Keratinocyte (primary cell): ENCODE results near the gene CNDP2. TPM values are rescaled to one million over a fixed set of nuclear protein-coding genes. Genes with fewer than 3 reads are reported as not detected.

Experiments used
- DNase-seq: peaks from one replicate; pipeline ENCODE4 v3.0.0-alpha.2; 2011; ENCODE audit warnings: low read depth, missing footprints, low spot score
- FAIRE-seq: peaks from 2 replicates; lab custom pipeline; 2011; peaks lifted over from hg19 to GRCh38; lab: Jason Lieb, UNC
- H2AFZ ChIP-seq: 2 replicates; pipeline ENCODE4 v1.6.0; 2012; ENCODE audit warnings: low read length, control low read depth, inconsistent platforms; ENCODE audit not compliant: control insufficient read depth
- H3K27ac ChIP-seq: 2 replicates; pipeline ENCODE4 v1.5.1; 2011; ENCODE audit warnings: low read length; ENCODE audit not compliant: control insufficient read depth, insufficient read depth
- H3K27me3 ChIP-seq: 3 replicates; pipeline ENCODE4 v1.6.0; 2011; ENCODE audit warnings: low read length; ENCODE audit not compliant: control insufficient read depth, insufficient read depth; ENCODE audit errors: extremely low read depth
- H3K36me3 ChIP-seq, 2 experiments: 2 replicates in 1 of 2; 3 replicates in 1 of 2; pipeline ENCODE4 v1.5.1; 2011; ENCODE audit warnings: low read length in 2 of 2, mild to moderate bottlenecking in 1 of 2; ENCODE audit not compliant: control insufficient read depth in 2 of 2, insufficient read depth in 2 of 2; ENCODE audit errors: extremely low read depth in 1 of 2
- H3K4me1 ChIP-seq: 3 replicates; pipeline ENCODE4 v1.5.1; 2011; ENCODE audit warnings: low read length; ENCODE audit not compliant: control insufficient read depth, insufficient read depth; ENCODE audit errors: extremely low read depth
- H3K4me2 ChIP-seq: 3 replicates; pipeline ENCODE4 v1.6.0; 2011; ENCODE audit warnings: low read depth, low read length; ENCODE audit not compliant: control insufficient read depth, insufficient read depth; ENCODE audit errors: extremely low read depth
- H3K4me3 ChIP-seq, 3 experiments: fragments of 200-600 bp in 1 of 3; sonication (generic) in 1 of 3; 2 replicates in 2 of 3; 3 replicates in 1 of 3; pipeline ENCODE4 v1.5.1; 2011 to 2016; ENCODE audit warnings: low read length in 3 of 3, mild to moderate bottlenecking in 3 of 3, control low read depth in 2 of 3, inconsistent platforms in 1 of 3, low read depth in 1 of 3, mixed read lengths in 1 of 3, mixed run types in 1 of 3, moderate library complexity in 1 of 3; ENCODE audit not compliant: control insufficient read depth in 2 of 3, insufficient read depth in 2 of 3; ENCODE audit errors: extremely low read depth in 1 of 3
- H3K79me2 ChIP-seq: 2 replicates; pipeline ENCODE4 v1.6.0; 2012; ENCODE audit warnings: low read length; ENCODE audit not compliant: control insufficient read depth, insufficient read depth
- H3K9ac ChIP-seq: 3 replicates; pipeline ENCODE4 v1.6.0; 2011; ENCODE audit warnings: low read length; ENCODE audit not compliant: control insufficient read depth, insufficient read depth; ENCODE audit errors: extremely low read depth
- H3K9me1 ChIP-seq: 3 replicates; pipeline ENCODE4 v1.6.0; 2011; ENCODE audit warnings: low read length; ENCODE audit not compliant: control insufficient read depth, insufficient read depth; ENCODE audit errors: extremely low read depth
- H3K9me3 ChIP-seq: 2 replicates; pipeline ENCODE4 v1.5.1; 2012; ENCODE audit warnings: low read depth, low read length; ENCODE audit not compliant: control insufficient read depth
- H4K20me1 ChIP-seq: 3 replicates; pipeline ENCODE4 v1.6.0; 2011; ENCODE audit warnings: low read length; ENCODE audit not compliant: control insufficient read depth, insufficient read depth; ENCODE audit errors: extremely low read depth
- EZH2 ChIP-seq: IDR thresholded peaks from one replicate; pipeline ENCODE4 v1.6.1; 2012; ENCODE audit warnings: inconsistent platforms, mild to moderate bottlenecking, low read length, moderate library complexity
- dilution Hi-C: fragments of 300-500 bp; cut with MboI; formaldehyde crosslinking; loops from one replicate; pipeline ENCODE4 v1.7.0; 2020; ENCODE audit warnings: low sequenced_read_pairs; ENCODE audit not compliant: extremely low pct_ligation_motif_present
- polyA plus RNA-seq, 5 experiments: library from polyadenylated mRNA; depleted of rRNA in 3 of 5; stranded (reverse) in 3 of 5; stranded (forward) in 1 of 5; unstranded in 1 of 5; fragments of >200 nt; gene quantifications; 1 replicate in 1 of 5; 2 replicates in 3 of 5; 3 replicates in 1 of 5; pipeline versions ENCODE4 v1.2.1 to v1.2.3, GENCODE V29; 2011 to 2012; ENCODE audit warnings: missing spikeins in 2 of 5, low read depth in 1 of 5, low replicate concordance in 1 of 5
- TF ChIP-seq, protein P1 (sequence below), 3 experiments: IDR thresholded peaks in 1 of 3; conservative IDR thresholded peaks in 1 of 3; optimal IDR thresholded peaks in 1 of 3; 2 replicates in 2 of 3; 3 replicates in 1 of 3; pipeline versions ENCODE3 to v1.5.1; 2011; ENCODE audit warnings: low read length in 3 of 3, mild to moderate bottlenecking in 3 of 3, moderate library complexity in 2 of 3, control low read depth in 1 of 3, inconsistent platforms in 1 of 3; ENCODE audit not compliant: insufficient read depth in 2 of 3; ENCODE audit errors: extremely low read depth in 1 of 3

Gene CNDP2
- polyA plus RNA-seq, 1 donor (not counting 4 experiments of a cell fraction or from before 2014, with no cell fraction given), result 126 TPM

DNA sequence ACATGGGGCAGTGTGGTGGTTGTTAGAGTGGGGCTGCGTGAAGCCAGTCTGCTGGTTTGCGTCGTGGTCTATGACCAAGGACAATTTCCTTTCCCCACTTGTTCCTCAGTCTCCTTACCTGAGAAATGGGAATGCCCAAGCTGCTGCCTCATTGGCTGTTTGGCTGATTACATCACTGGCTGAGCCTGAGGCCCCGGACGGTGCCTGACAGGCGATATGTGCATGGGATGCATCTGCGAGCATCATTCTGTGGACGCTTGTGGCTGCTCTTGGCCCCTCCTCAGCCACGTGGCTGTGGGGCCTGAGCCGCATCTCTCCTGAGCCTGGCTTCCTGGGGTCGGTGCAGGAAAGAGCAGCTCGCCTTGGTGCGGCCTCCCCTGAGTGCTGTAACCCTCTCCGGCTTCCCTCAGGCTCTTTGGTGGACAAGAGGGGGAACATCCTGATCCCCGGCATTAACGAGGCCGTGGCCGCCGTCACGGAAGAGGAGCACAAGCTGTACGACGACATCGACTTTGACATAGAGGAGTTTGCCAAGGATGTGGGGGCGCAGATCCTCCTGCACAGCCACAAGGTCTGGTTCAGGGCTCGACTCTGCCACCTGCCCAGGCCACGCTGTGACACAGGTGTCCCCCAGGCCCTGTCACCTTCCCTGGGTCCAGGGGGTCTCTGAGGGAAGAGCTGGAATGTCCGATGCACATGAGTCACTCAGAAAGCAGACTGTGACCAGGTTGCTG lies 17.2 kb downstream of the CNDP2 start:
- H3K9ac ChIP-seq, result no peak overlapping the region
- peaks cover 40 to 42% of the 10 kb centered on the region in 2 experiments for H3K36me3 ChIP-seq
- no peak overlapping the region for H3K4me2 ChIP-seq
- peaks cover 9% of the 10 kb centered on the region for H3K79me2 ChIP-seq
- TF ChIP-seq, protein P1, sequence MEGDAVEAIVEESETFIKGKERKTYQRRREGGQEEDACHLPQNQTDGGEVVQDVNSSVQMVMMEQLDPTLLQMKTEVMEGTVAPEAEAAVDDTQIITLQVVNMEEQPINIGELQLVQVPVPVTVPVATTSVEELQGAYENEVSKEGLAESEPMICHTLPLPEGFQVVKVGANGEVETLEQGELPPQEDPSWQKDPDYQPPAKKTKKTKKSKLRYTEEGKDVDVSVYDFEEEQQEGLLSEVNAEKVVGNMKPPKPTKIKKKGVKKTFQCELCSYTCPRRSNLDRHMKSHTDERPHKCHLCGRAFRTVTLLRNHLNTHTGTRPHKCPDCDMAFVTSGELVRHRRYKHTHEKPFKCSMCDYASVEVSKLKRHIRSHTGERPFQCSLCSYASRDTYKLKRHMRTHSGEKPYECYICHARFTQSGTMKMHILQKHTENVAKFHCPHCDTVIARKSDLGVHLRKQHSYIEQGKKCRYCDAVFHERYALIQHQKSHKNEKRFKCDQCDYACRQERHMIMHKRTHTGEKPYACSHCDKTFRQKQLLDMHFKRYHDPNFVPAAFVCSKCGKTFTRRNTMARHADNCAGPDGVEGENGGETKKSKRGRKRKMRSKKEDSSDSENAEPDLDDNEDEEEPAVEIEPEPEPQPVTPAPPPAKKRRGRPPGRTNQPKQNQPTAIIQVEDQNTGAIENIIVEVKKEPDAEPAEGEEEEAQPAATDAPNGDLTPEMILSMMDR (optimal IDR thresholded peaks at IDR 0.05 in 1 of 3, IDR thresholded peaks at IDR 0.05 in 1 of 3, conservative IDR thresholded peaks at IDR 0.05 in 1 of 3; ENCODE audit: extremely low read depth in 1 of 3, insufficient read depth in 2 of 3, low read length in 3 of 3), result no peak
- no peak for TF ChIP-seq EZH2
- no peaks in the 10 kb centered on the region for H3K4me1 ChIP-seq
- H3K9me3 ChIP-seq, result no peaks in the 10 kb centered on the region
- H3K4me3 ChIP-seq, result no peak overlapping the region
- H3K27me3 ChIP-seq, result no peaks in the 10 kb centered on the region
- FAIRE-seq (no peak), DNase-seq (no peak)
- H4K20me1 ChIP-seq, result no peaks in the 10 kb centered on the region
- H2AFZ ChIP-seq, result no peak overlapping the region
- H3K27ac ChIP-seq, result no peak overlapping the region
- dilution Hi-C loops, result no loop called here
- H3K9me1 ChIP-seq, result no peaks in the 10 kb centered on the region

GRCh38 chr18:74513883-74514205 lies 17.7 kb downstream of the CNDP2 start:
- Histone ChIP-seq H3K79me2 (peaks cover 9% of the 10 kb centered on the region), H3K27me3 (no peaks in the 10 kb centered on the region), H3K9ac (no peak overlapping the region), H3K9me1 (no peaks in the 10 kb centered on the region), H3K36me3 (peaks cover 40 to 43% of the 10 kb centered on the region in 2 experiments), H3K4me1 (no peaks in the 10 kb centered on the region), H3K4me2 (no peak overlapping the region), H3K4me3 (no peak overlapping the region), H3K27ac (no peak overlapping the region), H2AFZ (no peak overlapping the region), H3K9me3 (no peaks in the 10 kb centered on the region), H4K20me1 (no peaks in the 10 kb centered on the region)
- dilution Hi-C loops, result no loop called here
- no peak for TF ChIP-seq EZH2
- TF ChIP-seq, protein P1 (optimal IDR thresholded peaks at IDR 0.05 in 1 of 3, IDR thresholded peaks at IDR 0.05 in 1 of 3, conservative IDR thresholded peaks at IDR 0.05 in 1 of 3; ENCODE audit: extremely low read depth in 1 of 3, insufficient read depth in 2 of 3, low read length in 3 of 3), result no peak
- DNase-seq (no peak), FAIRE-seq (no peak)
